ENCODE data around the gene RBM10.

DNA sequence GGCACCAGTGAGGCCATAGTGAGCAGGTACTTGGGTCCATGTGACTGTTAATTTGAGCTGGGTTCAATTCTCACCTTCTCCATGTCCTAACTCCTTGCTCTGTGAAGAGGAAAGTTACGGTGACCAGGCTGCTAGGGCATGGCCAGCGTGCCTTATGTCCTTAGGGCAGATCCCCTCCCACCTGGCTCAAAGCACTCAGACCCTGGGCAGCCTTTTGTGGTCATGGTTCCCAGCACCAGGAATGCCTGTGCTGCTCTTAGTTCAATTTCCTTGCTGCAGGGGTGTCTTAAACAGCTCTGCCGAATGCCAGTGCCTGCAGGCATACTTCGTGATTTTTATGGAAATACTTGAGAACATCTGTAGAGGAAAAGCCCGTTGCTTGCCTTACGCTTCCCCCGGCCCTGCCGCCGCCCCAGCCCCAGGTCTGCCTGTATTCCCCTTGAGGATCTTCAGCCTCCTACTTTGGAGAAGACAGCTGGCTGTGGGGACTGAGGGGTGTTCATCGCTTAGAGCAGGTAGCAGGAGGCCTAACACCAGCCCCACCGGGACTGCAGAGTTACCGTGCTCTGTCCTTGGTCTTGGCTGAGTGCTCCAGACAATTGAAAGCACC is 70.4 kb downstream of the RBM10 start:
- TF ChIP-seq CTCF (IDR thresholded peaks at IDR 0.05; ENCODE audit: low read length) (no peak), EZH2phosphoT487 (IDR thresholded peaks at IDR 0.05; ENCODE audit: low read length) (no peak)

All from MM.1S (cell line).